GM13976 (cell line): ENCODE results near the gene AAMDC.
A peak's percentile ranks its signal among the peaks of the same experiment; 100 is the strongest.

ENCODE experiments used
- DNase-seq: peaks from one replicate; pipeline ENCODE4 v3.0.0; 2012; ENCODE audit warnings: low spot score
- in situ Hi-C: fragments of 300-500 bp; cut with MboI; formaldehyde crosslinking; loops from one replicate; pipeline ENCODE4 v1.12.0; 2022; ENCODE audit warnings: low sequenced_read_pairs, mixed read lengths, inconsistent platforms; ENCODE audit not compliant: unreplicated experiment
- TF ChIP-seq, protein P1 (sequence below): IDR thresholded peaks from 2 replicates; pipeline ENCODE4 v1.5.1; 2012; ENCODE audit warnings: borderline replicate concordance, mild to moderate bottlenecking; ENCODE audit not compliant: insufficient read depth; ENCODE audit errors: extremely low read depth, missing control alignments, control extremely low read depth

The AAMDC gene

GRCh38 chr11:77820565-77821348 is at the start of gene AAMDC, which contains the start of gene RSF1:
TSS of gene AAMDC (plus strand) at chr11:77821144. CDS start at chr11:77842497, 21,353 bp downstream.
TSS of gene RSF1 (minus strand) at chr11:77820722. CDS start at chr11:77820714, 8 bp downstream.
- in situ Hi-C loops: no loop called here
- TF ChIP-seq, protein P1, sequence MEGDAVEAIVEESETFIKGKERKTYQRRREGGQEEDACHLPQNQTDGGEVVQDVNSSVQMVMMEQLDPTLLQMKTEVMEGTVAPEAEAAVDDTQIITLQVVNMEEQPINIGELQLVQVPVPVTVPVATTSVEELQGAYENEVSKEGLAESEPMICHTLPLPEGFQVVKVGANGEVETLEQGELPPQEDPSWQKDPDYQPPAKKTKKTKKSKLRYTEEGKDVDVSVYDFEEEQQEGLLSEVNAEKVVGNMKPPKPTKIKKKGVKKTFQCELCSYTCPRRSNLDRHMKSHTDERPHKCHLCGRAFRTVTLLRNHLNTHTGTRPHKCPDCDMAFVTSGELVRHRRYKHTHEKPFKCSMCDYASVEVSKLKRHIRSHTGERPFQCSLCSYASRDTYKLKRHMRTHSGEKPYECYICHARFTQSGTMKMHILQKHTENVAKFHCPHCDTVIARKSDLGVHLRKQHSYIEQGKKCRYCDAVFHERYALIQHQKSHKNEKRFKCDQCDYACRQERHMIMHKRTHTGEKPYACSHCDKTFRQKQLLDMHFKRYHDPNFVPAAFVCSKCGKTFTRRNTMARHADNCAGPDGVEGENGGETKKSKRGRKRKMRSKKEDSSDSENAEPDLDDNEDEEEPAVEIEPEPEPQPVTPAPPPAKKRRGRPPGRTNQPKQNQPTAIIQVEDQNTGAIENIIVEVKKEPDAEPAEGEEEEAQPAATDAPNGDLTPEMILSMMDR: peak; percentile 56
- DNase-seq: peak; percentile 96

DNA sequence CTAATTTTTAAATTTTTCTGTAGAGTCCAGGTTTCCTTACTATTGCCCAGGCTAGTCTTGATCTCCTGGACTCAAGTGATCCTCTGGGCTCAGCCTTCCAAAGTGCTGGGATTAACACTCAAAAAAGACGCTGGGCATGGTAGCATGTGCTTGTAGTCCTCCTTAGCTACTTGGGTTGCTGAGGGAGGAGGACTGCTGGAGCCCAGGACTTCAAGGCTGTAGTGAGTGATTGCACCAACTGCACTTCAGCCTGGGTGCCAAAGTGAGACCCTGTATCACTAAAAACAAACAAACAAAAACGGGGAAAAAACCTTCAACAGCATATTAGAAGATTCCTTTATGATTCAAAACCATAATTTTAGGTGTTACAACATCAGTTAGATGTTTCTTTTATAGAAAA is 45.0 kb upstream of the AAMDC start:
- TF ChIP-seq, protein P1: no peak
- DNase-seq: no peak
- in situ Hi-C loops: no loop called here

- in situ Hi-C loops: no loop called here
- TF ChIP-seq, protein P1: no peak
- peak; percentile 30 for DNase-seq
Observed at GRCh38 chr11:77776455-77776854, 44.5 kb upstream of the AAMDC start.

GRCh38 chr11:77778118-77778517 is 42.8 kb upstream of the AAMDC start:
- DNase-seq: no peak
- TF ChIP-seq, protein P1: no peak
- in situ Hi-C loops: no loop called here

DNA sequence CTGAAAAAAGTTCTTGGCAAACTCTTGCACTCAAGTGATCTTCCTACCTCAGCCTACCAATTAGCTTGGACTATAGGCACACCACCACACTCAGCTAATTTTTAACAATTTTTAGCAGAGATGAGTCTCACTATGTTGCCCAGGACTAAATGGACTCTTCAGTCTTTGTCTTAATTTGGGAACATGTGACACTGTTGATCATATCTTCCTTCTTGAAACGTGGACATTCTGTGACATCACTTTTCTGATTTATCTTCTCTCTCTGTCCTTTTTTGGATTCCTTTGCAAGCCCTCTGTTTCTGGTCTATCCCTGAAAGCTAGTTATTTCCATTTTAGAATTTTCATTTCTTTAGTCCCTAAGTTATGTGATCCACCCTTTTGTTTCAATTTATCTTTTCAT is 42.4 kb upstream of the AAMDC start:
- in situ Hi-C loops: no loop called here
- TF ChIP-seq, protein P1: no peak
- DNase-seq: no peak

DNA sequence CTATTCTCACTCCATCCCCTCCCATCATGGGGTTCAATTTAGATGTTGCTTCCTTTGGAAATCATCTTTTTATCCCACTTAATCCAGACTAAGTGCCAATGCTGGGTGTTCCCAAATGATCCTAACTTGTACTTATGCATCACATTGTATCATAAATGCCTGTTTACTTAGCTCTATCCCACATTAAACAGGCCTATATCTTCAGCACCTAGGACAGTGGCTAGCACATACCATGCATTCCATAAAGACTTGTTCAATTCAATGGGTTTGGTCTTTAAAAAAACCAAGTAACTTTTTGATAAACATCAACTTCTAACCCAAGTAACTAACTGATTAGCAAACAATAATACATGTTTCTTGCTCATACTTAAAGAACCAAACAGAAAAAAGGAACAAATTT is 41.0 kb upstream of the AAMDC start:
- DNase-seq: no peak
- TF ChIP-seq, protein P1: no peak
- in situ Hi-C loops: no loop called here
